H1 (cell line): ENCODE results near the gene FNIP2. TPM values are rescaled to one million over a fixed set of nuclear protein-coding genes. Genes with fewer than 3 reads are reported as not detected.

Experiments
- CTCF ChIA-PET: fragments of 300-600 bp; sonication (Branson Sonifier 250); formaldehyde crosslinking; loops from one replicate; lab custom pipeline; 2021; ENCODE audit not compliant: partially characterized antibody; lab: Charles Lee
- POLR2A ChIA-PET: fragments of 300-600 bp; sonication (Branson Sonifier 250); formaldehyde crosslinking; loops from one replicate; lab custom pipeline; 2021; ENCODE audit warnings: inconsistent platforms; ENCODE audit not compliant: partially characterized antibody; lab: Charles Lee
- DNase-seq, 2 experiments: peaks; one replicate each; pipeline versions ENCODE4 v3.0.0 to v3.0.0-alpha.2; 2010 to 2022; ENCODE audit warnings: low spot score in 2 of 2, low read depth in 1 of 2, mixed read lengths in 1 of 2
- FAIRE-seq: peaks from 2 replicates; lab custom pipeline; 2011; peaks lifted over from hg19 to GRCh38; lab: Jason Lieb, UNC
- H2AFZ ChIP-seq: 2 replicates; pipeline ENCODE4 v1.8.1; 2012; ENCODE audit warnings: low read length, inconsistent platforms
- H2AK5ac ChIP-seq: 2 replicates; pipeline ENCODE4 v1.6.1; 2013; ENCODE audit warnings: low read depth, low read length
- H2BK120ac ChIP-seq: replicated peaks from 2 replicates; pipeline ENCODE3; 2013; ENCODE audit warnings: low read depth, low read length, inconsistent platforms
- H2BK12ac ChIP-seq: 2 replicates; pipeline ENCODE4 v1.6.1; 2013; ENCODE audit warnings: low read depth, low read length
- H2BK15ac ChIP-seq: 2 replicates; pipeline ENCODE4 v1.6.1; 2013; ENCODE audit warnings: low read length
- H2BK20ac ChIP-seq: 2 replicates; pipeline ENCODE4 v1.6.1; 2013; ENCODE audit warnings: low read length
- H2BK5ac ChIP-seq: 2 replicates; pipeline ENCODE4 v1.6.1; 2013; ENCODE audit warnings: low read depth, low read length
- H3K14ac ChIP-seq: 2 replicates; pipeline ENCODE4 v1.6.1; 2013; ENCODE audit warnings: inconsistent platforms; ENCODE audit not compliant: insufficient read length
- H3K18ac ChIP-seq: 2 replicates; pipeline ENCODE4 v1.6.1; 2013; ENCODE audit warnings: low read length; ENCODE audit errors: extremely low read depth
- H3K23ac ChIP-seq: 2 replicates; pipeline ENCODE4 v1.6.1; 2013; ENCODE audit warnings: inconsistent platforms; ENCODE audit not compliant: insufficient read length
- H3K23me2 ChIP-seq: 2 replicates; pipeline ENCODE4 v1.6.1; 2013; ENCODE audit warnings: low read depth, low read length
- H3K27ac ChIP-seq: 2 replicates; pipeline ENCODE4 v1.6.1; 2011; ENCODE audit warnings: low read depth, low read length, inconsistent platforms
- H3K27me3 ChIP-seq, 4 experiments: replicated peaks in 1 of 4; 1 replicate in 1 of 4; 2 replicates in 3 of 4; pipeline versions ENCODE4 v1.6.1 to v1.8.1; 2011 to 2013; ENCODE audit warnings: low read length in 3 of 4, mild to moderate bottlenecking in 3 of 4, inconsistent platforms in 2 of 4, mixed read lengths in 2 of 4, moderate library complexity in 1 of 4; ENCODE audit not compliant: control insufficient read depth in 3 of 4, insufficient read depth in 3 of 4; ENCODE audit errors: extremely low read depth in 1 of 4
- H3K36me3 ChIP-seq, 4 experiments: 2 replicates each; pipeline versions ENCODE4 v1.6.1 to v1.8.1; 2011 to 2013; ENCODE audit warnings: mild to moderate bottlenecking in 4 of 4, low read length in 3 of 4, moderate library complexity in 2 of 4, control low read depth in 1 of 4, inconsistent platforms in 1 of 4; ENCODE audit not compliant: insufficient read depth in 4 of 4, control insufficient read depth in 2 of 4
- H3K4ac ChIP-seq: replicated peaks from 2 replicates; pipeline ENCODE3; 2013; ENCODE audit warnings: low read length, low read depth, mixed read lengths, inconsistent platforms; ENCODE audit not compliant: insufficient read length
- H3K4me1 ChIP-seq, 4 experiments: replicated peaks in 1 of 4; 1 replicate in 1 of 4; 2 replicates in 3 of 4; pipeline versions ENCODE4 v1.6.1 to v1.8.1; 2011 to 2013; ENCODE audit warnings: low read length in 3 of 4, inconsistent platforms in 2 of 4, mixed read lengths in 1 of 4; ENCODE audit not compliant: insufficient read depth in 4 of 4, control insufficient read depth in 3 of 4
- H3K4me2 ChIP-seq, 2 experiments: 2 replicates each; pipeline versions ENCODE4 v1.6.1 to v1.8.1; 2011 to 2013; ENCODE audit warnings: low read depth in 2 of 2, low read length in 2 of 2, control low read depth in 1 of 2, inconsistent platforms in 1 of 2, mild to moderate bottlenecking in 1 of 2; ENCODE audit not compliant: insufficient read depth in 1 of 2
- H3K4me3 ChIP-seq, 4 experiments: fragments of 200-600, 300-600 bp in 1 of 4; sonication (generic), shearing (Covaris generic), sonication (Bioruptor Twin) in 1 of 4; 2 replicates each; pipeline versions ENCODE4 v1.5.1 to v1.8.1; 2011 to 2016; ENCODE audit warnings: low read length in 4 of 4, low read depth in 3 of 4, control low read depth in 2 of 4, inconsistent platforms in 2 of 4, mild to moderate bottlenecking in 2 of 4, mixed read lengths in 1 of 4, moderate library complexity in 1 of 4; ENCODE audit not compliant: insufficient read depth in 2 of 4; ENCODE audit errors: extremely low read depth in 1 of 4
- H3K56ac ChIP-seq: replicated peaks from 2 replicates; pipeline ENCODE3; 2013; ENCODE audit warnings: low read depth, mild to moderate bottlenecking, mixed read lengths, low read length, inconsistent platforms; ENCODE audit not compliant: insufficient read length
- H3K79me1 ChIP-seq: 2 replicates; pipeline ENCODE4 v1.6.1; 2013; ENCODE audit warnings: low read depth, low read length, control low read depth
- H3K79me2 ChIP-seq, 2 experiments: 2 replicates each; pipeline versions ENCODE4 v1.6.1 to v1.8.1; 2012 to 2013; ENCODE audit warnings: low read length in 2 of 2, mild to moderate bottlenecking in 2 of 2, inconsistent platforms in 1 of 2; ENCODE audit not compliant: insufficient read depth in 2 of 2, control insufficient read depth in 1 of 2
- H3K9ac ChIP-seq, 4 experiments: replicated peaks in 1 of 4; 1 replicate in 1 of 4; 2 replicates in 3 of 4; pipeline versions ENCODE4 v1.6.1 to v1.8.1; 2011 to 2013; ENCODE audit warnings: low read depth in 3 of 4, low read length in 3 of 4, control low read depth in 2 of 4, mild to moderate bottlenecking in 2 of 4, moderate library complexity in 2 of 4, inconsistent platforms in 1 of 4; ENCODE audit errors: extremely low read depth in 1 of 4
- H3K9me3 ChIP-seq, 2 experiments: 2 replicates each; pipeline versions ENCODE4 v1.6.1 to v1.8.1; 2012 to 2013; ENCODE audit warnings: mild to moderate bottlenecking in 2 of 2, moderate library complexity in 2 of 2, control low read depth in 1 of 2, inconsistent platforms in 1 of 2, low read depth in 1 of 2, low read length in 1 of 2, mixed read lengths in 1 of 2; ENCODE audit not compliant: insufficient read depth in 2 of 2
- H4K20me1 ChIP-seq, 2 experiments: replicated peaks in 1 of 2; 2 replicates each; pipeline versions ENCODE3 to v1.8.1; 2011 to 2013; ENCODE audit warnings: inconsistent platforms in 2 of 2, low read length in 2 of 2, mild to moderate bottlenecking in 1 of 2; ENCODE audit not compliant: insufficient read depth in 2 of 2, control insufficient read depth in 1 of 2
- H4K5ac ChIP-seq: 2 replicates; pipeline ENCODE4 v1.6.1; 2013; ENCODE audit warnings: low read length, low read depth, mixed read lengths, inconsistent platforms; ENCODE audit not compliant: insufficient read length
- H4K8ac ChIP-seq: 2 replicates; pipeline ENCODE4 v1.8.0; 2013; ENCODE audit warnings: mild to moderate bottlenecking, moderate library complexity, low read length, inconsistent platforms; ENCODE audit not compliant: insufficient read depth; ENCODE audit errors: extremely low read depth
- H4K91ac ChIP-seq: replicated peaks from 2 replicates; pipeline ENCODE3; 2013; ENCODE audit warnings: low read length, mixed read lengths, inconsistent platforms; ENCODE audit not compliant: insufficient read length
- BACH1 ChIP-seq: IDR thresholded peaks from 2 replicates; pipeline ENCODE4 v1.6.1; 2012; ENCODE audit warnings: low read length, improper control_type of control experiment
- CHD1 ChIP-seq: IDR thresholded peaks from 2 replicates; pipeline ENCODE4 v1.6.1; 2012; ENCODE audit warnings: low read depth, low read length, improper control_type of control experiment
- CREB1 ChIP-seq: IDR thresholded peaks from 2 replicates; pipeline ENCODE4 v1.6.1; 2012; ENCODE audit warnings: inconsistent platforms
- CTCF ChIP-seq, 3 experiments: IDR thresholded peaks; 1 replicate in 2 of 3; 2 replicates in 1 of 3; pipeline versions ENCODE4 v1.5.1 to v1.6.1; 2011; ENCODE audit warnings: low read length in 3 of 3, mild to moderate bottlenecking in 3 of 3, inconsistent platforms in 2 of 3, low read depth in 1 of 3, moderate library complexity in 1 of 3; ENCODE audit not compliant: insufficient read depth in 1 of 3; ENCODE audit errors: control extremely low read depth in 1 of 3
- GABPA ChIP-seq: IDR thresholded peaks from 2 replicates; pipeline ENCODE4 v1.6.1; 2011; ENCODE audit warnings: mild to moderate bottlenecking, low read length, moderate library complexity, borderline replicate concordance; ENCODE audit not compliant: insufficient read depth
- HDAC6 ChIP-seq: IDR thresholded peaks from one replicate; pipeline ENCODE4 v1.7.1; 2012; ENCODE audit warnings: low read depth, mild to moderate bottlenecking, inconsistent platforms, low read length, moderate library complexity
- PHF8 ChIP-seq: fragments of 200-600 bp; sonication (generic); conservative IDR thresholded peaks from 2 replicates; pipeline ENCODE4 v1.7.1; 2012; ENCODE audit warnings: low read depth, mild to moderate bottlenecking, inconsistent platforms, low read length, moderate library complexity
- RFX5 ChIP-seq: IDR thresholded peaks from 2 replicates; pipeline ENCODE4 v1.6.1; 2011; ENCODE audit warnings: low read depth, low read length, improper control_type of control experiment, borderline replicate concordance
- SIX5 ChIP-seq: IDR thresholded peaks from 2 replicates; pipeline ENCODE4 v1.6.1; 2011; ENCODE audit warnings: mild to moderate bottlenecking, low read depth, low read length
- SP2 ChIP-seq: IDR thresholded peaks from 2 replicates; pipeline ENCODE4 v1.6.1; 2012; ENCODE audit warnings: mild to moderate bottlenecking, low read length, inconsistent platforms
- SP4 ChIP-seq: IDR thresholded peaks from 2 replicates; pipeline ENCODE4 v1.6.1; 2012; ENCODE audit warnings: low read length, inconsistent platforms
- TAF7 ChIP-seq: optimal IDR thresholded peaks from 2 replicates; pipeline ENCODE3; 2011; ENCODE audit warnings: low read depth, mild to moderate bottlenecking, inconsistent platforms, low read length, moderate library complexity, borderline replicate concordance
- ZNF274 ChIP-seq: IDR thresholded peaks from 2 replicates; pipeline ENCODE4 v1.7.0; 2012; ENCODE audit warnings: low read length, borderline replicate concordance; ENCODE audit errors: extremely low read depth
- WGBS, 2 experiments: shearing (Covaris generic) in 1 of 2; methylation state at CpG; one replicate each; pipeline versions ENCODE4 v1.1.6 to v1.1.7; 2013 to 2015; ENCODE audit warnings: low lambda C conversion rate in 2 of 2, mixed read lengths in 2 of 2, inconsistent platforms in 1 of 2, low coverage in 1 of 2, missing lambda C conversion rate in 1 of 2; ENCODE audit not compliant: insufficient replicate concordance in 2 of 2, insufficient coverage in 1 of 2, insufficient read length in 1 of 2; ENCODE audit errors: extremely low coverage in 1 of 2, missing lambda C conversion rate in 1 of 2; 5-methylcytosine and 5-hydroxymethylcytosine counted together
- polyA plus RNA-seq, 7 experiments: library from polyadenylated mRNA; depleted of rRNA in 3 of 7; stranded (reverse) in 5 of 7; unstranded in 2 of 7; fragments of >200 nt in 5 of 7; fragments of 200-250 nt in 2 of 7; gene quantifications; 1 replicate in 5 of 7; 2 replicates in 1 of 7; 4 replicates in 1 of 7; pipeline versions ENCODE4 v1.2.1 to v1.2.3, GENCODE V29; 2011 to 2013; ENCODE audit warnings: missing spikeins in 2 of 7, mixed read lengths in 2 of 7
- total RNA-seq: library from RNA; stranded (reverse); fragmentation: NEBNext Ultra II Directional; extraction: Animal tissue kit (Norgen Biotek cat#: 25700); gene quantifications from 2 replicates; pipeline ENCODE4 v1.2.1, GENCODE V29; 2021

FNIP2 gene
- total and polyA plus RNA-seq, 2 of the 8 experiments (the other 6 are each of a cell fraction or from before 2014, with no cell fraction given): 4.0 to 13.0 TPM

GRCh38 chr4:158849681-158850080 lies 80.9 kb downstream of the FNIP2 start:
- no peaks in the 10 kb centered on the region for H3K79me1 ChIP-seq
- no peak overlapping the region for H4K91ac ChIP-seq
- H3K79me2 ChIP-seq: no peaks in the 10 kb centered on the region
- no peak for DNase-seq
- H3K4ac ChIP-seq: no peak overlapping the region
- ChIA-PET CTCF (interaction anchor here (0.6 to 7.7 kb wide), 22 partner anchors 9 to 613 kb away, joined by 3 to 91 read pairs (median 4); no protein-coding TSS in a partner anchor), POLR2A (interaction anchor here (0.9 to 1.1 kb wide), 3 partner anchors 9 to 384 kb away, joined by 3 to 4 read pairs (median 3); no protein-coding TSS in a partner anchor)
- 96% methylated on average over 2 of the region's 2 CpGs; no CpG with 5 or more reads in 1 of the 2 experiments for WGBS, 2 experiments
- no peaks in the 10 kb centered on the region for H4K20me1 ChIP-seq
- no peaks in the 10 kb centered on the region for H3K27me3 ChIP-seq
- H3K4me1 ChIP-seq: peaks cover 5 to 14% (median 9%) of the 10 kb centered on the region in 4 experiments
- H2AK5ac ChIP-seq: no peak overlapping the region
- no peak overlapping the region for H4K8ac ChIP-seq
- no peak overlapping the region for H3K9ac ChIP-seq
- no peak overlapping the region for H2BK5ac ChIP-seq
- FAIRE-seq: no peak
- no peaks in the 10 kb centered on the region; the same call in 1 of the 2 replicates for H3K23me2 ChIP-seq
- H2BK120ac ChIP-seq: no peak overlapping the region
- H3K18ac ChIP-seq: no peak overlapping the region
- H3K27ac ChIP-seq: no peak overlapping the region
- no peak overlapping the region for H2BK15ac ChIP-seq
- H3K14ac ChIP-seq: no peak overlapping the region
- H2AFZ ChIP-seq: no peak overlapping the region
- no peak overlapping the region for H4K5ac ChIP-seq
- no peaks in the 10 kb centered on the region for H3K9me3 ChIP-seq
- H2BK20ac ChIP-seq: no peak overlapping the region
- no peak overlapping the region for H3K4me3 ChIP-seq
- H3K23ac ChIP-seq: no peak overlapping the region
- H3K36me3 ChIP-seq: no peaks in the 10 kb centered on the region
- no peak overlapping the region for H3K56ac ChIP-seq
- H3K4me2 ChIP-seq: no peak overlapping the region
- no peak overlapping the region for H2BK12ac ChIP-seq
- no peak for TF ChIP-seq SP2
- TF ChIP-seq BACH1: no peak
- no peak for TF ChIP-seq RFX5
- TF ChIP-seq ZNF274: no peak
- no peak for TF ChIP-seq TAF7
- TF ChIP-seq CHD1: no peak
- no peak for TF ChIP-seq HDAC6
- no peak for TF ChIP-seq SP4
- TF ChIP-seq CREB1: no peak
- TF ChIP-seq CTCF (IDR thresholded peaks at IDR 0.05; ENCODE audit: control extremely low read depth in 1 of 3, insufficient read depth in 1 of 3, low read depth in 1 of 3, low read length in 3 of 3): no peak
- TF ChIP-seq PHF8: no peak
- TF ChIP-seq GABPA: no peak
- TF ChIP-seq SIX5: no peak
